Ishikawa (cell line): ENCODE data around the gene DENND1A.

Source experiments
- CEBPB ChIP-seq: IDR thresholded peaks from 2 replicates; pipeline ENCODE4 v1.6.1; 2012
- CREB1 ChIP-seq: IDR thresholded peaks from 2 replicates; pipeline ENCODE4 v1.6.1; 2012; ENCODE audit warnings: low read depth
- EGR1 ChIP-seq: IDR thresholded peaks from 2 replicates; pipeline ENCODE4 v1.6.1; 2012
- EP300 ChIP-seq: IDR thresholded peaks from 2 replicates; pipeline ENCODE4 v1.6.1; 2012; ENCODE audit warnings: borderline replicate concordance
- FOXM1 ChIP-seq: IDR thresholded peaks from 2 replicates; pipeline ENCODE4 v1.6.1; 2012; ENCODE audit warnings: low read depth, borderline replicate concordance
- MAX ChIP-seq: IDR thresholded peaks from 2 replicates; pipeline ENCODE4 v1.6.1; 2012
- NFIC ChIP-seq: IDR thresholded peaks from 2 replicates; pipeline ENCODE4 v1.6.1; 2012
- RAD21 ChIP-seq: IDR thresholded peaks from 2 replicates; pipeline ENCODE4 v1.6.1; 2012; ENCODE audit warnings: low read depth
- REST ChIP-seq: IDR thresholded peaks from 2 replicates; pipeline ENCODE4 v1.6.1; 2012; ENCODE audit warnings: low read depth, mild to moderate bottlenecking
- TAF1 ChIP-seq: IDR thresholded peaks from 2 replicates; pipeline ENCODE4 v1.6.1; 2012; ENCODE audit warnings: low read depth, mild to moderate bottlenecking
- TCF12 ChIP-seq: IDR thresholded peaks from 2 replicates; pipeline ENCODE4 v1.6.1; 2012; ENCODE audit warnings: low read depth
- TEAD4 ChIP-seq: IDR thresholded peaks from 2 replicates; pipeline ENCODE4 v1.6.1; 2012
- USF1 ChIP-seq: IDR thresholded peaks from 2 replicates; pipeline ENCODE4 v1.6.1; 2012
- YY1 ChIP-seq: IDR thresholded peaks from 2 replicates; pipeline ENCODE4 v1.6.1; 2012; ENCODE audit warnings: low read depth

GRCh38 chr9:123438821-123439220, 491.1 kb downstream of the DENND1A start:
- TF ChIP-seq REST = no peak
- no peak for TF ChIP-seq USF1
- TF ChIP-seq YY1 = no peak
- TF ChIP-seq TEAD4 = no peak
- no peak for TF ChIP-seq TCF12
- no peak for TF ChIP-seq FOXM1
- no peak for TF ChIP-seq CREB1
- TF ChIP-seq EP300 = no peak
- TF ChIP-seq RAD21 = no peak
- TF ChIP-seq MAX = no peak
- no peak for TF ChIP-seq TAF1
- no peak for TF ChIP-seq NFIC
- TF ChIP-seq CEBPB = no peak
- TF ChIP-seq EGR1 = no peak
